Measurements from ENCODE around the gene GFER.

DNA sequence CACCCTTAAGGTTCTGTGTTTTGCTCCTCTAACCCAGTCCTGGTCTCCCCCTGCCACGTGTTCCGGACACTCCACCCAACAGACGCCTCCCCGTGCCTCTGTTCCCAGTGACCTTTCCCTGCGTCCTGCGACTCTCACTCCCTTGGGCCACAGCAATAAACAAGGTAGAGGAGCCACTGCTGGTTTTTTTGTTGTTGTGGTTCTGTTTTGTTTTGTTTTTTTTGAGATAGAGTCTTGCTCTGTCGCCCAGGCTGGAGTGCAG is 31.9 kb downstream of the GFER start:
- TF ChIP-seq, protein P1, sequence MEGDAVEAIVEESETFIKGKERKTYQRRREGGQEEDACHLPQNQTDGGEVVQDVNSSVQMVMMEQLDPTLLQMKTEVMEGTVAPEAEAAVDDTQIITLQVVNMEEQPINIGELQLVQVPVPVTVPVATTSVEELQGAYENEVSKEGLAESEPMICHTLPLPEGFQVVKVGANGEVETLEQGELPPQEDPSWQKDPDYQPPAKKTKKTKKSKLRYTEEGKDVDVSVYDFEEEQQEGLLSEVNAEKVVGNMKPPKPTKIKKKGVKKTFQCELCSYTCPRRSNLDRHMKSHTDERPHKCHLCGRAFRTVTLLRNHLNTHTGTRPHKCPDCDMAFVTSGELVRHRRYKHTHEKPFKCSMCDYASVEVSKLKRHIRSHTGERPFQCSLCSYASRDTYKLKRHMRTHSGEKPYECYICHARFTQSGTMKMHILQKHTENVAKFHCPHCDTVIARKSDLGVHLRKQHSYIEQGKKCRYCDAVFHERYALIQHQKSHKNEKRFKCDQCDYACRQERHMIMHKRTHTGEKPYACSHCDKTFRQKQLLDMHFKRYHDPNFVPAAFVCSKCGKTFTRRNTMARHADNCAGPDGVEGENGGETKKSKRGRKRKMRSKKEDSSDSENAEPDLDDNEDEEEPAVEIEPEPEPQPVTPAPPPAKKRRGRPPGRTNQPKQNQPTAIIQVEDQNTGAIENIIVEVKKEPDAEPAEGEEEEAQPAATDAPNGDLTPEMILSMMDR (IDR thresholded peaks at IDR 0.05; ENCODE audit: low read depth, low read length, missing input control): no peak
- TF ChIP-seq, protein P2, sequence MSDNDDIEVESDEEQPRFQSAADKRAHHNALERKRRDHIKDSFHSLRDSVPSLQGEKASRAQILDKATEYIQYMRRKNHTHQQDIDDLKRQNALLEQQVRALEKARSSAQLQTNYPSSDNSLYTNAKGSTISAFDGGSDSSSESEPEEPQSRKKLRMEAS (IDR thresholded peaks at IDR 0.05): no peak
- TF ChIP-seq SP1 (IDR thresholded peaks at IDR 0.05): no peak
- TF ChIP-seq, protein P3, sequence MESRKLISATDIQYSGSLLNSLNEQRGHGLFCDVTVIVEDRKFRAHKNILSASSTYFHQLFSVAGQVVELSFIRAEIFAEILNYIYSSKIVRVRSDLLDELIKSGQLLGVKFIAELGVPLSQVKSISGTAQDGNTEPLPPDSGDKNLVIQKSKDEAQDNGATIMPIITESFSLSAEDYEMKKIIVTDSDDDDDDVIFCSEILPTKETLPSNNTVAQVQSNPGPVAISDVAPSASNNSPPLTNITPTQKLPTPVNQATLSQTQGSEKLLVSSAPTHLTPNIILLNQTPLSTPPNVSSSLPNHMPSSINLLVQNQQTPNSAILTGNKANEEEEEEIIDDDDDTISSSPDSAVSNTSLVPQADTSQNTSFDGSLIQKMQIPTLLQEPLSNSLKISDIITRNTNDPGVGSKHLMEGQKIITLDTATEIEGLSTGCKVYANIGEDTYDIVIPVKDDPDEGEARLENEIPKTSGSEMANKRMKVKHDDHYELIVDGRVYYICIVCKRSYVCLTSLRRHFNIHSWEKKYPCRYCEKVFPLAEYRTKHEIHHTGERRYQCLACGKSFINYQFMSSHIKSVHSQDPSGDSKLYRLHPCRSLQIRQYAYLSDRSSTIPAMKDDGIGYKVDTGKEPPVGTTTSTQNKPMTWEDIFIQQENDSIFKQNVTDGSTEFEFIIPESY (IDR thresholded peaks at IDR 0.05): no peak
- no peak for TF ChIP-seq EGR1 (IDR thresholded peaks at IDR 0.05; ENCODE audit: low read depth in 2 of 2)
- no peak for TF ChIP-seq YY1 (IDR thresholded peaks at IDR 0.05)
- TF ChIP-seq, protein P4, sequence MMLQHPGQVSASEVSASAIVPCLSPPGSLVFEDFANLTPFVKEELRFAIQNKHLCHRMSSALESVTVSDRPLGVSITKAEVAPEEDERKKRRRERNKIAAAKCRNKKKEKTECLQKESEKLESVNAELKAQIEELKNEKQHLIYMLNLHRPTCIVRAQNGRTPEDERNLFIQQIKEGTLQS (IDR thresholded peaks at IDR 0.05): no peak
- no peak for TF ChIP-seq HNF4G (IDR thresholded peaks at IDR 0.05)
- no peak for TF ChIP-seq RAD21 (IDR thresholded peaks at IDR 0.05)
- TF ChIP-seq, protein P5, sequence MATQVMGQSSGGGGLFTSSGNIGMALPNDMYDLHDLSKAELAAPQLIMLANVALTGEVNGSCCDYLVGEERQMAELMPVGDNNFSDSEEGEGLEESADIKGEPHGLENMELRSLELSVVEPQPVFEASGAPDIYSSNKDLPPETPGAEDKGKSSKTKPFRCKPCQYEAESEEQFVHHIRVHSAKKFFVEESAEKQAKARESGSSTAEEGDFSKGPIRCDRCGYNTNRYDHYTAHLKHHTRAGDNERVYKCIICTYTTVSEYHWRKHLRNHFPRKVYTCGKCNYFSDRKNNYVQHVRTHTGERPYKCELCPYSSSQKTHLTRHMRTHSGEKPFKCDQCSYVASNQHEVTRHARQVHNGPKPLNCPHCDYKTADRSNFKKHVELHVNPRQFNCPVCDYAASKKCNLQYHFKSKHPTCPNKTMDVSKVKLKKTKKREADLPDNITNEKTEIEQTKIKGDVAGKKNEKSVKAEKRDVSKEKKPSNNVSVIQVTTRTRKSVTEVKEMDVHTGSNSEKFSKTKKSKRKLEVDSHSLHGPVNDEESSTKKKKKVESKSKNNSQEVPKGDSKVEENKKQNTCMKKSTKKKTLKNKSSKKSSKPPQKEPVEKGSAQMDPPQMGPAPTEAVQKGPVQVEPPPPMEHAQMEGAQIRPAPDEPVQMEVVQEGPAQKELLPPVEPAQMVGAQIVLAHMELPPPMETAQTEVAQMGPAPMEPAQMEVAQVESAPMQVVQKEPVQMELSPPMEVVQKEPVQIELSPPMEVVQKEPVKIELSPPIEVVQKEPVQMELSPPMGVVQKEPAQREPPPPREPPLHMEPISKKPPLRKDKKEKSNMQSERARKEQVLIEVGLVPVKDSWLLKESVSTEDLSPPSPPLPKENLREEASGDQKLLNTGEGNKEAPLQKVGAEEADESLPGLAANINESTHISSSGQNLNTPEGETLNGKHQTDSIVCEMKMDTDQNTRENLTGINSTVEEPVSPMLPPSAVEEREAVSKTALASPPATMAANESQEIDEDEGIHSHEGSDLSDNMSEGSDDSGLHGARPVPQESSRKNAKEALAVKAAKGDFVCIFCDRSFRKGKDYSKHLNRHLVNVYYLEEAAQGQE (IDR thresholded peaks at IDR 0.05): no peak
- no peak for TF ChIP-seq GABPA (IDR thresholded peaks at IDR 0.05 in 1 of 2, conservative IDR thresholded peaks at IDR 0.05 in 1 of 2)
